Endothelial cell (in vitro differentiated cells): ENCODE measurements around the gene USP33. TPM values are rescaled to one million over a fixed set of nuclear protein-coding genes. Genes with fewer than 3 reads are reported as not detected.
A peak's percentile ranks its signal among the peaks of the same experiment; 100 is the strongest.

Experiments
- DNase-seq: peaks from one replicate; pipeline ENCODE4 v3.0.0; 2021; ENCODE audit warnings: low spot score
- H3K27ac Mint-ChIP-seq: one replicate; pipeline ENCODE4 v1.8.0; 2021; ENCODE audit warnings: mixed read lengths, inconsistent platforms; ENCODE audit not compliant: unreplicated experiment
- H3K27me3 Mint-ChIP-seq: one replicate; pipeline ENCODE4 v1.8.0; 2021; ENCODE audit warnings: mild to moderate bottlenecking, moderate library complexity, mixed read lengths, inconsistent platforms; ENCODE audit not compliant: unreplicated experiment
- H3K36me3 Mint-ChIP-seq: one replicate; pipeline ENCODE4 v1.8.0; 2021; ENCODE audit warnings: mild to moderate bottlenecking, low read depth, mixed read lengths, inconsistent platforms; ENCODE audit not compliant: unreplicated experiment
- H3K4me1 Mint-ChIP-seq: one replicate; pipeline ENCODE4 v1.8.0; 2021; ENCODE audit warnings: mild to moderate bottlenecking, mixed read lengths, inconsistent platforms; ENCODE audit not compliant: unreplicated experiment
- H3K4me3 Mint-ChIP-seq: one replicate; pipeline ENCODE4 v1.8.0; 2021; ENCODE audit warnings: mild to moderate bottlenecking, mixed read lengths, inconsistent platforms; ENCODE audit not compliant: unreplicated experiment
- H3K9me3 Mint-ChIP-seq: one replicate; pipeline ENCODE4 v1.8.0; 2021; ENCODE audit warnings: mixed read lengths, inconsistent platforms; ENCODE audit not compliant: unreplicated experiment
- CTCF ChIP-seq: fragments of 200-600 bp; sonication (generic); IDR thresholded peaks from one replicate; pipeline ENCODE4 v1.5.0; 2021; ENCODE audit warnings: antibody characterized with exemption; ENCODE audit not compliant: unreplicated experiment
- total RNA-seq: library from RNA; stranded (reverse); fragmentation: NEBNext Ultra II Directional; extraction: Animal tissue kit (Norgen Biotek cat#: 25700); gene quantifications from one replicate; pipeline ENCODE4 v1.2.1, GENCODE V29; 2021; ENCODE audit not compliant: unreplicated experiment

The USP33 gene
- total RNA-seq, 1 donor from 2014 or later: 58.5 TPM

GRCh38 chr1:77688939-77689338 is 70.7 kb downstream of the USP33 start:
- Mint-ChIP-seq H3K36me3 (peaks cover 8% of the 10 kb centered on the region), H3K27me3 (peaks cover 6% of the 10 kb centered on the region), H3K4me1 (peaks cover 9% of the 10 kb centered on the region), H3K27ac (peak overlapping the region; percentile 22), H3K9me3 (no peaks in the 10 kb centered on the region), H3K4me3 (no peak overlapping the region)
- no peak for TF ChIP-seq CTCF
- no peak for DNase-seq

GRCh38 chr1:77687519-77687906 is 72.1 kb downstream of the USP33 start:
- Mint-ChIP-seq H3K9me3 (no peaks in the 10 kb centered on the region), H3K27ac (peak overlapping the region; percentile 30), H3K4me3 (peak overlapping the region; percentile 21), H3K4me1 (peaks cover 17% of the 10 kb centered on the region), H3K36me3 (peaks cover 15% of the 10 kb centered on the region), H3K27me3 (peaks cover 9% of the 10 kb centered on the region)
- no peak for TF ChIP-seq CTCF
- peak; percentile 69 for DNase-seq

- H3K9me3 Mint-ChIP-seq: no peaks in the 10 kb centered on the region
- no peak overlapping the region for H3K27ac Mint-ChIP-seq
- H3K36me3 Mint-ChIP-seq: peaks cover 14% of the 10 kb centered on the region
- peak; percentile 15 for DNase-seq
- H3K4me3 Mint-ChIP-seq: no peak overlapping the region
- no peak for TF ChIP-seq CTCF
- peaks cover 12% of the 10 kb centered on the region for H3K27me3 Mint-ChIP-seq
- H3K4me1 Mint-ChIP-seq: peaks cover 21% of the 10 kb centered on the region
Measured at GRCh38 chr1:77686796-77687518, 72.7 kb downstream of the USP33 start.

- Mint-ChIP-seq H3K36me3 (peaks cover 16% of the 10 kb centered on the region), H3K27ac (peak overlapping the region; percentile 99), H3K27me3 (peaks cover 14% of the 10 kb centered on the region), H3K9me3 (no peaks in the 10 kb centered on the region), H3K4me3 (peak overlapping the region; percentile 97), H3K4me1 (peaks cover 31% of the 10 kb centered on the region)
- DNase-seq: peak; percentile 95
- TF ChIP-seq CTCF: peak; percentile 83
Measured at GRCh38 chr1:77683160-77684148, 76.2 kb downstream of the USP33 start.
